HL-60 (cell line): Measurements from ENCODE around the gene PMP22.

Experiments
- DNase-seq, 2 experiments: peaks; one replicate each; pipeline ENCODE4 v3.0.0-alpha.2; 2010 to 2020; ENCODE audit warnings: low read depth in 1 of 2, low spot score in 1 of 2
- H3K27ac ChIP-seq: fragments of 250-450 bp; sonication (Bioruptor Pico); replicated peaks from 2 replicates; pipeline ENCODE4 v1.5.1; 2020; ENCODE audit warnings: mild to moderate bottlenecking, moderate library complexity
- H3K27me3 ChIP-seq: fragments of 250-450 bp; sonication (Bioruptor Pico); 2 replicates; pipeline ENCODE4 v1.5.1; 2021; ENCODE audit warnings: mild to moderate bottlenecking, moderate library complexity; ENCODE audit not compliant: insufficient read depth, poor library complexity, severe bottlenecking
- H3K4me3 ChIP-seq: replicated peaks from 2 replicates; pipeline ENCODE4 v1.5.1; 2011; ENCODE audit warnings: mild to moderate bottlenecking, control low read depth, low read length; ENCODE audit not compliant: insufficient read depth
- CTCF ChIP-seq: IDR thresholded peaks from one replicate; pipeline ENCODE4 v1.5.1; 2011; ENCODE audit warnings: low read length, control low read depth, inconsistent platforms; ENCODE audit not compliant: insufficient read depth
- GABPA ChIP-seq: IDR thresholded peaks from 2 replicates; pipeline ENCODE4 v1.6.1; 2012; ENCODE audit warnings: low read depth
- POLR2AphosphoS5 ChIP-seq: IDR thresholded peaks from 2 replicates; pipeline ENCODE4 v1.6.1; 2012; ENCODE audit warnings: low read depth
- SPI1 ChIP-seq: IDR thresholded peaks from 2 replicates; pipeline ENCODE4 v1.6.1; 2012; ENCODE audit warnings: low read depth, mild to moderate bottlenecking, borderline replicate concordance
- TF ChIP-seq, protein P1 (sequence below): IDR thresholded peaks from 2 replicates; pipeline ENCODE4 v1.6.1; 2012; ENCODE audit warnings: low read depth; ENCODE audit not compliant: insufficient replicate concordance

Gene PMP22

GRCh38 chr17:15237106-15237425 lies 28.1 kb downstream of the PMP22 start:
- no peak for DNase-seq
- TF ChIP-seq, protein P1, sequence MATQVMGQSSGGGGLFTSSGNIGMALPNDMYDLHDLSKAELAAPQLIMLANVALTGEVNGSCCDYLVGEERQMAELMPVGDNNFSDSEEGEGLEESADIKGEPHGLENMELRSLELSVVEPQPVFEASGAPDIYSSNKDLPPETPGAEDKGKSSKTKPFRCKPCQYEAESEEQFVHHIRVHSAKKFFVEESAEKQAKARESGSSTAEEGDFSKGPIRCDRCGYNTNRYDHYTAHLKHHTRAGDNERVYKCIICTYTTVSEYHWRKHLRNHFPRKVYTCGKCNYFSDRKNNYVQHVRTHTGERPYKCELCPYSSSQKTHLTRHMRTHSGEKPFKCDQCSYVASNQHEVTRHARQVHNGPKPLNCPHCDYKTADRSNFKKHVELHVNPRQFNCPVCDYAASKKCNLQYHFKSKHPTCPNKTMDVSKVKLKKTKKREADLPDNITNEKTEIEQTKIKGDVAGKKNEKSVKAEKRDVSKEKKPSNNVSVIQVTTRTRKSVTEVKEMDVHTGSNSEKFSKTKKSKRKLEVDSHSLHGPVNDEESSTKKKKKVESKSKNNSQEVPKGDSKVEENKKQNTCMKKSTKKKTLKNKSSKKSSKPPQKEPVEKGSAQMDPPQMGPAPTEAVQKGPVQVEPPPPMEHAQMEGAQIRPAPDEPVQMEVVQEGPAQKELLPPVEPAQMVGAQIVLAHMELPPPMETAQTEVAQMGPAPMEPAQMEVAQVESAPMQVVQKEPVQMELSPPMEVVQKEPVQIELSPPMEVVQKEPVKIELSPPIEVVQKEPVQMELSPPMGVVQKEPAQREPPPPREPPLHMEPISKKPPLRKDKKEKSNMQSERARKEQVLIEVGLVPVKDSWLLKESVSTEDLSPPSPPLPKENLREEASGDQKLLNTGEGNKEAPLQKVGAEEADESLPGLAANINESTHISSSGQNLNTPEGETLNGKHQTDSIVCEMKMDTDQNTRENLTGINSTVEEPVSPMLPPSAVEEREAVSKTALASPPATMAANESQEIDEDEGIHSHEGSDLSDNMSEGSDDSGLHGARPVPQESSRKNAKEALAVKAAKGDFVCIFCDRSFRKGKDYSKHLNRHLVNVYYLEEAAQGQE, result no peak
- TF ChIP-seq GABPA (no peak), POLR2AphosphoS5 (no peak), CTCF (no peak), SPI1 (no peak)
- peak overlapping the region; percentile 57; the same call in 1 of the 2 replicates for H3K27ac ChIP-seq
- no peak overlapping the region for H3K4me3 ChIP-seq
- no peaks in the 10 kb centered on the region for H3K27me3 ChIP-seq

DNA sequence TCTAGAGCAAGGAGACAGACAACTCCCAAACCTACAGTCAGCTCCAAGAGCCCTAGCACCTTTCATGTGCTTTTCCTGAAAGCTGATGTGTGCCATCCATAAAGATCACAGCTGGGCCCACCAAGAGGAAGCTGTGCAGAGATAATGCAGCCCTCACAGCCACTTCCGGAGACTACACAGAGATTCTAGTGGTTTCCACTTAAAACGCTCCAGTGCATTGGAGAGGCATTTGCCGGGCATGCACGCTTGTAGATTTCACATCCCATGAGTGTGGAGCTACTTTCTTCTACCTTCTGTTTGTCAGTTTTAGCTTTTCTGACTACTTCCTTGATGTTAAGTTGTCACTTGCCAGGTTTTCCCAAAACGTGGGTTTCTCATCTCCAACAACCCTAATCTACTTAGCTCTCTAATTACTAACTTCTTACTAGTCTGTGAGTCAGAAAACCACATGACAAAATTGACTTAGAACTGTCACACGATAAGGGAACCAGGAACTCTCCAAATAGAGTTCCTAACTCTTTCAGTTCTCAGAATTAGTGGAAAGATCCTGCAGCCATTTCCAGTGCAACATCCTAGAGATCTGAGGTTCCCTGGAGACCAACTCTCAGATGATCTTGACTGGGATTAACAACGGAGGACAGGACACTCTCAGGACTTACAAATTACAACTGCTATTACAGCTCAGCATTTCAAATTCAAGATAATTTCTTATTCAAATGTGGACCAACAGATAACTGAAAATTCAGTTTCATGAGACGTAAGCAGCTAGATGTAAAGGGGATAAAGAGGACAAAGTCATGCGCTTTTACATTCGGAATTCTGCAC lies 28.6 kb downstream of the PMP22 start:
- H3K27me3 ChIP-seq, result no peaks in the 10 kb centered on the region
- H3K4me3 ChIP-seq, result no peak overlapping the region
- H3K27ac ChIP-seq, result peak overlapping the region; percentile 57
- peak in 1 of 2 experiments; percentile 68 for DNase-seq
- TF ChIP-seq POLR2AphosphoS5, result 0 out of 2 replicates have a peak, but pooled peaks have one; percentile 27
- no peak for TF ChIP-seq CTCF
- TF ChIP-seq SPI1, result no peak
- peak; percentile 85 for TF ChIP-seq GABPA
- TF ChIP-seq, protein P1, result no peak

DNA sequence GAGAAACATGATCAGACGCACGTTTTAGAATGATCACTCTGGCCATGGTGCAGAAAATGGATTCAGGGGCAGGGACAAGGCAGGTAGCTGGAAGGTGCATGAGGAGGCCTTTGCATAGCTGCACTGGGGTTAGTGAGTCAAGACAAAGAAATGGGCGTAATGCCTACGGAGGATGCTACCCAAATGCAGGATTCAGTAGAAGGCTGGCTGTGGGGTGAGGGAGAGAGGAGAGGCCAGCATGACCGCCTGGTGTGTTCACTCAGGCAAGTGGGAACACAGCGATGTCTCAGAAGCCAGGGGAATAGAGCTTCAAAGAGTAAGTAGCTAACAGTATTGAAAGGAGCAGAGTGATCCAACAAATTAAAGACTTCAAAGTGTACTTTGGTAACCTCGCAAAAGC lies 31.2 kb downstream of the PMP22 start:
- Histone ChIP-seq H3K4me3 (no peak overlapping the region), H3K27me3 (no peaks in the 10 kb centered on the region), H3K27ac (no peak overlapping the region)
- DNase-seq, result no peak
- TF ChIP-seq GABPA (no peak), SPI1 (no peak), POLR2AphosphoS5 (no peak), CTCF (no peak)
- TF ChIP-seq, protein P1, result no peak
